ENCODE measurements around the gene PAMR1.

PAMR1 gene

GRCh38 chr11:35436581-35437250, 88.7 kb downstream of the PAMR1 start:
- DNase-seq = no peak

DNA sequence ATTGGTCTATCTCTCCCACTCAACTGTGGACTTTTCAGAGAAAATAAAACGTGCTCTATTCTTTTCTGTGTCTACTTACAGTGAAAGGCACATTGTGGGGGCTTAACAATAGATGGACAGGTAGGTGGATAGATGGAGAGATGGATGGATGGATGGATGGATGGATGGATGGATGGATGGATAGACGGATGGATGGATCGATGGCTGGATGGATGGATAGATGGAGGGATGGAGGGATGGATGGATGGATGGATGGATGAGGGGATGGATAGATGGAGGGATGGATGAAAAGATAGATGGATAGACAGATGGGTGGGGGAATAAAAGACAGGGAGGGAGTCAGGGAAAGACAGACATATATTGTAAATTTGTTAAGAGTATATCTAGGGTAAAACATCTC, 91.8 kb downstream of the PAMR1 start:
- no peak for DNase-seq

GRCh38 chr11:35432464-35432863, 93.0 kb downstream of the PAMR1 start:
- no peak for DNase-seq

DNA sequence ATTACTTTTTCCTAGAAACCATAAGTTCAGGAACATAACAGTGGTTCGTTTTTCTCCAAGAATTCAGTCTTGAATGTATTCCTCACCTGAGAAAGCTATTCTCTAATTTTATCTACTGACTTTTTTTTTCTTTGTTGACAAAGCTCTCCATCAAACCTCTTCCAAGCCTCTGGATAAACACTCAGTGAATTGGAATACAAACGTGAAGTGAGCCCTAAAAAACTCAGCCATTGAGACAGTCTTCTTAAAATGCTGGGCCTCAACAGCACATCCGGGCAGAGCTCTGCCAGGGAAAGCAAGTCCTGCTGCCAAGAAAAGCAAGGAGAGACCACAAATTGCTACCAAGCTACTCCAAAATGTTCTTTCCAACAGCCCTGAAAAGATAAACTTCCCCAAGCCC, 98.3 kb downstream of the PAMR1 start:
- no peak for DNase-seq

DNA sequence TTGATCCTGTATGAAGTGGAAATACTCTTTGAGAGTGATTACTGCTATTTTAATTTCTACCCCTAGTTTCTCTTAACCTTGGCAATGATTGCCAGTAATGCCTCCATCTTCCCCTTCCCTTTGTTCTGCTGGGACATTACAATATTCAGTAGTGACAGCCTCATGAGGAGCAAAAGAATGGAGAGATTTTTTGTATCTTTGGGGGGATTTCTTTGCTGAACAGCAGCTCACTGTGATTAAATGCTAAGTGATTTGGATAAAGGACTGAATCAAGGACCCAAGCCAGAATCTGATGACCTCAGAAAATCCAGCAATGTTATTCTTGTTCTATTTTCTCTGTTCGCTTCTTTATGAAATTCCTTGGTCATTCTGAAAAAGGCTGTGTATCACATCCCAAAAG, 99.1 kb downstream of the PAMR1 start:
- no peak for DNase-seq

- no peak for DNase-seq
Measured at GRCh38 chr11:35425603-35426212, 99.7 kb downstream of the PAMR1 start.

- no peak for DNase-seq
Measured at GRCh38 chr11:35424157-35424940, 101.1 kb downstream of the PAMR1 start.

- no peak for DNase-seq
Measured at GRCh38 chr11:35420371-35420770, 105.0 kb downstream of the PAMR1 start.

GRCh38 chr11:35419830-35420333, 105.5 kb downstream of the PAMR1 start:
- DNase-seq = peak; percentile 19

DNA sequence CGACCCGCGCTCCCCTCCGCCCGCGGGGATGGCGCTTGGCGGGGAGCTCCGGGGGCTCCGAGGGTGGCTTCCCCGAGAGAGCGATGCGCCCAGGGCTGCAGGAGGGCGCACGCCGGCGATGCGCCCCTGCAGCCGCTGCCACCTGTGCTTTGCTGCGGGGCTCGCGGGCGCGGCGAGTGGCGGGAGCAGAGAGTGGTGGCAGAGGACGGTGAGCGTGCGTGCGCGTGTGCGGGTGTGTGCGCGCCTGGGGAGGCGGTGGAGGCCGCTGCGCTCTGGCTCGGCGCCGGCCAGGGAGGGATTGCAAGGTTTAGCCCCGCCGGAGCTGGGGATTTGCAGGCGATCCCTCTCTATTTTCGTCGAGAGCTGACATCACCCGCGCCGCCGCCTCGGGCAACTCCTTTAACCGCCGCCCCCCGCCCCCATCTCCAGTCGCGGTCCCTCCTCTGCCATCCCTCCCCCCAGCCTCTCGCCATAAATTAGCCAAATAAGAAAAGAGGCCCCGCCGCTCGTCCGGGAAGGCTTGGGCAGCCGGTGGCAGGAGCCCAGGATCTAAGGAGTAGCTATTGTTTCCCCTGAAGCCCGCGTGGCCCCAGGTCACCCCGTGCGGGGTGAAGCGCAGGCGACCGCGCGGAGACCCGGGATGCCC, 106.1 kb downstream of the PAMR1 start, which contains the start of gene SLC1A2:
Gene SLC1A2 (minus strand): TSS at position 375 of the 646 bp plus-strand sequence. CDS start 592 bp downstream, outside the sequence.
- DNase-seq = peak; percentile 25 to 37

- DNase-seq = peak; percentile 33 to 52
Measured at GRCh38 chr11:35418282-35419183, 106.9 kb downstream of the PAMR1 start.

- no peak for DNase-seq
Measured at GRCh38 chr11:35415487-35415886, 109.9 kb downstream of the PAMR1 start.

- no peak for DNase-seq
Measured at GRCh38 chr11:35414776-35415175, 110.6 kb downstream of the PAMR1 start.

DNA sequence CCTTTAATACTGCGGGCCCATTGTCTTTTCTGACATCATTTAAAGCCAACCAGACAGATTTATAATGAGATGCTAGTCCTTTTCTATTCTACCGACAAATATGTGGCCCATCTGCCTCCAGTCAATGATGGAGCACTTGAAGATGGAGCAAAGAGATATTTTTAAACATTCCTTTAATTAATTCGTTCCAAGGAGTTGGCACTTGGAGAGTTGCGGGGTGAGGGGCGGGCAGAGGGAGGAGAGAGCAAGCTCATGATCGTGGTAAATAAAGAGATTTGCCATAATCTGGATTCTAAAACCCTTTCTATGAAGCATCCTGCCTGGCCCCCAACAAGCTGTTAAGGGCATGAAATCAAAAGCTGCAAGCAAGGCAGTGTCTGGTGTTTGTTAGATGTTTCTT, 111.1 kb downstream of the PAMR1 start:
- no peak for DNase-seq

DNA sequence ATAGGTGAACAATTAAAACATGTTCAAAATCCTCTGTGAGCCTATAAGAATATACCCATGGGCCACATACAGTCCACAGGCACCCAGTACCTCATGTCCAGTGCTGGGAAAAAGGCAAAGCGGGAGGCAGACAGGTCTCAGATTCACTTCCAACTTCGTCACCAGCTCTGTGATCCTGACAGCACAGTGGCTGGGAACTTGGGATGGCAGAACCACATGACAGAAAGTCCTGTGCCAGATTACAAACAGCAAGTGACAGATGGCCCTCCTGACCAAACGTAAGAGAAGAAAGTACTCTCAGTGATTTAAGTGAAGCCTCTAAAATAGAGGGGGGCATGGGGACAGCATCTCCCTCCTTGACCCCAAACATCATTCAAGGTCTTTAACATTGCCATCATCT, 111.8 kb downstream of the PAMR1 start:
- DNase-seq = no peak

- DNase-seq = no peak
Measured at GRCh38 chr11:35412285-35412684, 113.1 kb downstream of the PAMR1 start.

GRCh38 chr11:35407041-35407440, 118.4 kb downstream of the PAMR1 start:
- DNase-seq = no peak

- peak; percentile 43 to 47 for DNase-seq
Measured at GRCh38 chr11:35404388-35404775, 121.0 kb downstream of the PAMR1 start.

DNA sequence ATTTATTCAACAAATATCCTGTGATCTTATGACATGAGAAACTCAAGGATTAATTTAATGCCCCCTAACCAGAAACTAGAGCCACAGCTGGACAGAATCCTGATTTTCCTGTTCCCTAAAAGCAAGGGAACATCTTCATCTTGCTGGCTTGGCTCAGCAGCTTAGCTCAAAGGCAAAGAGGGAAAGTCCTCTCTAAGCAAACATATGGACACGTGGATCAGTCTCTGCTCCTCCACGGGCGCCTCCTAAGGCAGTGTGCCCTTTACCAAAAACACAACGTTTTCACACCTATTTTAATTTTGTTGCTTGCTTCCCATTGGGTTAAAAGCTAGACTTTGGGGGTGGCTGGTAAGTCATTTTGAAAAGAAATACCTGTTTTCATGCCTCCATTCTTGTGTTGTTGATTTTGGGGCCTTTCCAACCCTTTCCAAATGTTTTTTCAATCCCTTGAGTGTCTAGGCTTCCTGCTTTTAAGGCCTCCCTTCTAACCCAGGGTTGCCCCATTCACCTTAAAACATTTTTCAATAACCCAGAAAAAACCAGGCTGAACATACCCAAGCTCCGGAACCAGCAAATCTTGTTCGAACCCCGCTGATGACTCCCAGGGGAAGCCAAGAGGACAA, 121.5 kb downstream of the PAMR1 start:
- DNase-seq = no peak

DNA sequence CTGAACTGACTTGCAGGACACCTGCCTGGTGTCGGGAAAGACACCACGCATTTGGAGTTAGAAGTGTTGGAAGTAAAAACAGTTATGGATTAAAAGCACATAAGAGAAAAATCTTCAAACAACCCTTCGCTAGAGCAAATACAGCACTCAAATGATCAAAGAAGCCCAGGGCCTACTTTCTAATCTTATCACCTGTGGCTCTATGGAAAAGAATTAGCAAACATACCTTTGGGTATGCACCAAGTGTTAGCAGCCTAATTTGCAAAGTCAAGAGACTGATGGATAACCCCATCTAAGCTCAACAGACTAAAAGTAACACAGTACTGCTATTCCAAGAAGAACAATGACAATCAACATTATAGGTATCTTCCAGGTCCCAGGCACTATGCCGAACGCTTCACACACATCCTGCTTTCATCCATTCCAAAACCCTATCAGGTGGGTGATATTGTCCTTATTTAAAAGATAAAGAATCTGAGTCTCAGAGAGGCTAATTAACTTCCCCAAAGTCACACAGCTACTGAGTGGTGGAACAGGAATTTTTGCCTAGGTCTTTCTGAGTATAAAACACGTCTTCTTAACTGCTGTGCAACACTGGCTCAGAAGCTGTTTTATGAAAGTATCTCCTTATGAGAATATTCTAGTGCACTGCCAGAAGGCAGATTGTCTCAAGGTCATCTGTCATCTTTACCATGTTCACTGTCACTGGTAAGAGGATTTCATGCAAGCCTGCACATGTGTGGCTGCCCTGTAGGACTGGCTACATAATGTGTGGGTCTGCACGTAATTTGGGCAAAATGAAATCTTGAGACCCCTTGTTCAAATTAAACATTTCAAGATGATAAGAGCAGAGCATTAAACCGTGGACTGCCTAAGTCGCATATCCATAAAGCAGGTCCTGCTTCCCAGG, 122.4 kb downstream of the PAMR1 start:
- DNase-seq = no peak

DNA sequence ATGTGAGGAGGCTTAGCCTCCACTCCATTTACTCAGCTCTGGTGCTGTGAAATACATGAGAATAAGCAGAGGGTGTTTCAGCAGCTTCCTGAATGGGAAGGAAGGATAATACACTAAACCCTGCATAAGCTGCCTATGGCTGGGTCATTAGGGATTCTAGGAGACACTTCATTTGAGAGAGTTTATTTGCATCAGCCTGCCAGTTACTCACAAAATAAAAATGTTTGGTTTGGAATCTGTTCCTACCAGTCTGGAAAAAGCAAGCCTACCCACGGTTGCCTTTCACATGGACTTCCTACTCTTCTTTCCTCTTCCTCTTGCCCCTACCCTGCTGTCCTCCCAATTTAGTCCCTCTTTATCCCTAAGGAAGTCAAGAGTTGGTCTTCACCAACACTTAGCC, 126.5 kb downstream of the PAMR1 start:
- DNase-seq = no peak

Measured in activated T-cell treated with anti-CD3 and anti-CD28 coated beads, Interleukin-2, amount 50 U/mL, for 48 hours (primary cell).